ENCODE measurements around the gene RAI14.
A peak's percentile ranks its signal among the peaks of the same experiment; 100 is the strongest.

Gene RAI14

GRCh38 chr5:34616651-34617050, 39.5 kb upstream of the RAI14 start:
- H3K4me3 ChIP-seq (ENCODE audit: low read depth, low read length), result no peak overlapping the region
- TF ChIP-seq CTCF (IDR thresholded peaks at IDR 0.05; ENCODE audit: insufficient read depth, low read depth, low read length, missing control alignments), result no peak
- DNase-seq (ENCODE audit: low read depth), result no peak

- TF ChIP-seq CTCF (IDR thresholded peaks at IDR 0.05; ENCODE audit: insufficient read depth, low read depth, low read length, missing control alignments), result no peak
- peak; percentile 51 for DNase-seq (ENCODE audit: low read depth)
These were observed 37.6 kb upstream of the RAI14 start for GRCh38 chr5:34618371-34619065.

GRCh38 chr5:34620185-34620584, 35.9 kb upstream of the RAI14 start:
- H3K4me3 ChIP-seq (ENCODE audit: low read depth, low read length), result no peak overlapping the region
- TF ChIP-seq CTCF (IDR thresholded peaks at IDR 0.05; ENCODE audit: insufficient read depth, low read depth, low read length, missing control alignments), result no peak
- DNase-seq (ENCODE audit: low read depth), result no peak

More at GRCh38 chr5:34618371-34619065, 37.6 kb upstream of the RAI14 start:
- H3K4me3 ChIP-seq (ENCODE audit: low read depth, low read length), result no peak overlapping the region

GRCh38 chr5:34621277-34622097, 34.6 kb upstream of the RAI14 start:
- H3K4me3 ChIP-seq (ENCODE audit: low read depth, low read length), result no peak overlapping the region
- no peak for DNase-seq (ENCODE audit: low read depth)
- TF ChIP-seq CTCF (IDR thresholded peaks at IDR 0.05; ENCODE audit: insufficient read depth, low read depth, low read length, missing control alignments), result no peak

- TF ChIP-seq CTCF (IDR thresholded peaks at IDR 0.05; ENCODE audit: insufficient read depth, low read depth, low read length, missing control alignments), result no peak
- no peak overlapping the region for H3K4me3 ChIP-seq (ENCODE audit: low read depth, low read length)
- no peak for DNase-seq (ENCODE audit: low read depth)
These were observed 34.1 kb upstream of the RAI14 start for GRCh38 chr5:34622098-34622400.

GRCh38 chr5:34624691-34625090, 31.4 kb upstream of the RAI14 start:
- no peak for DNase-seq (ENCODE audit: low read depth)
- H3K4me3 ChIP-seq (ENCODE audit: low read depth, low read length), result no peak overlapping the region
- no peak for TF ChIP-seq CTCF (IDR thresholded peaks at IDR 0.05; ENCODE audit: insufficient read depth, low read depth, low read length, missing control alignments)

All from GM12865 (cell line).